WI38 (cell line): Measurements from ENCODE around the gene FAM43B.

Experiments used
- H3K4me3 ChIP-seq: 2 replicates; pipeline ENCODE4 v1.5.1; 2011; ENCODE audit warnings: low read depth, mild to moderate bottlenecking, control low read depth, low read length
- CTCF ChIP-seq: IDR thresholded peaks from 2 replicates; pipeline ENCODE4 v1.5.1; 2012; ENCODE audit warnings: low read depth, mild to moderate bottlenecking, control low read depth, low read length

FAM43B gene

DNA sequence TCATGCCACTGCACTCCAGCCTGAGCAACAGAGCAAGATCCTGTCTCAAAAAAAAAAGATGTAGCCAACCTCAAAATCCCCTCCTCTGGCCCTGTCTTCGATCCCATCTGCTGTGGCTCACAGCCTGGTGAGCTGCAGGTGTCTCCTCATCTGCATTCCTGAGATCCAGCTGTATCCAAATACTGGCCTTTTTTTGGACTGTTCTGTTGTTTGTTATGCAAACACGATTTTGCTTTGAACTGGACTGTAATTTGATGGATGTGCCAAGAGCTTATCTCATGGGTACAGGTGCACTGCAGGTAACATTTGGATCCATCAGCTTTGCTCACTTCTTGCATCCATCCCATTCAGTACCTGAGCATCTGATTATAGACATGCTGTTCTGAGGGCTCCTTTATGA lies 14.1 kb upstream of the FAM43B start:
- TF ChIP-seq CTCF, result no peak
- H3K4me3 ChIP-seq, result no peak overlapping the region

DNA sequence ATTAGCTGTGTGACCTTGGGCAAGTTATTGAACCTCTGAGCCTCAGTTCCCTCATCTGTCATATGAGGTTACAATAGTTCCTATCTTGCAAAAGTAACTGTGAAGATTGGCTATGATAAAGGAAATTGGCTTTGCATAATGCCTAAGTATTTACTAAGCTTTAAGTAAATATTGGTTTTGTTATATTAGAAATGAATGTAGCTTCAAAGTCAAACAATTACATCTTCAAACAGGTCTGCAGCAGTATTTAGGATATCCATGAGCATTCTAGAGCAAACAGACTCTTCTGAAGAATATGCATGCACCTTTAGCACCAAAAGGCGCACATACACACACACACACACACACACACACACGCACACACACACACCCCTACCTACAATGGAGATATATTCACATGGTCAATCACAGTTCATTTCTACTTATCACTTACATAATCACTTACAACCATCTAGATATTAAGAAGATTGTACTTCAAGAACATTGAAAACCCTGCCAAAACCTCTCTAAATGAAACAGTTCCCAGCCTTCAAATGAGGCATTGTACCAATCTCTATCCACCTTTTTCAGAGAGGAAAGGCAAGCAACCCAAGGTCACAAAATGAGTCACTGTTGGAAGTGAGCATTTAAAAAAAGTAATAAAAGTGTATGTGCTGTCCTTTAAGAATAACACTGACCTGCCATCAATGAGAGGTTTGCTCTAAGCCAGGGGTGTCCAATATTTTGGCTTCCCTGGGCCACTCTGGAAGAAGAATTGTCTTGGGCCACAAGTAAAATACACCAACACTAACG lies 13.4 kb upstream of the FAM43B start:
- H3K4me3 ChIP-seq, result no peak overlapping the region
- TF ChIP-seq CTCF, result no peak

DNA sequence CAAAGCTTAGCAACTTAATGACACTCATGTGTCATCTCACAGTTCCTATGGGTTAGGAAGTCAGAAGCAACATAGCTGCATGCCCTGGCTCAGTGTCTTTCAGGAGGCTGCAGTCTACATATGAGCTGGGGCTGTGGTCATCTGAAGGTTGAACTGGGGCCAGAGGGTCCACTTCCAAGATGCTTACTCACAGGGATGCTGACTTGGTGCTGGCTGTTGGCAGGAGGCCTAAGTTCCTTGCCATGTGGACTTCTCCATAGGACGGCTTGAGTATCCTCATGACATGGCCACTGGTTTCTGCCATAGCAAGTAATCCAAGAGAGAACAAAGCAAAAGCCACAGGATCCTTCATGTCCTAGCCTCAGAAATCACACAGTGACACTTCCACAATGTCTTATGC lies 12.1 kb upstream of the FAM43B start:
- TF ChIP-seq CTCF, result no peak
- H3K4me3 ChIP-seq, result no peak overlapping the region

DNA sequence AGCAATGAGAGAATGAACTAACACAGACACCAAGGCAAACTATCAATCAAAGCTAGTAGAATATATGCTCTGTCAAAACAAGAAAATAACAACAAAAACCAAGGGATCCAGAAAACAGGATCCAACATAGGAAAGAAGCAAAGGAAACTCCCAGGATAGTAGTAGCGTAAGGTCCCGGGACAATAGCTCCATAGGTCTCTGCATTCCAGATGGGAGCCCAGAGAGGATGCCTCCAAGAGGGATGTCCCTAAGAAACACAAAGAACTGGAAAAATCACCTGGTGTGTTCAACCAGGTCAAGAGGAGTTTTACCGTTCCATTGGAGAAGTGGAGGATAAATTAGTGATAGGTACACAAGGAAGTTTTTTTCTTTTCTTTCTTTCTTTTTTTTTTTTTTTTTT lies 5.7 kb upstream of the FAM43B start:
- no peak overlapping the region for H3K4me3 ChIP-seq
- no peak for TF ChIP-seq CTCF

GRCh38 chr1:20551161-20551560 lies 1.2 kb upstream of the FAM43B start:
- TF ChIP-seq CTCF, result no peak
- no peak overlapping the region for H3K4me3 ChIP-seq

DNA sequence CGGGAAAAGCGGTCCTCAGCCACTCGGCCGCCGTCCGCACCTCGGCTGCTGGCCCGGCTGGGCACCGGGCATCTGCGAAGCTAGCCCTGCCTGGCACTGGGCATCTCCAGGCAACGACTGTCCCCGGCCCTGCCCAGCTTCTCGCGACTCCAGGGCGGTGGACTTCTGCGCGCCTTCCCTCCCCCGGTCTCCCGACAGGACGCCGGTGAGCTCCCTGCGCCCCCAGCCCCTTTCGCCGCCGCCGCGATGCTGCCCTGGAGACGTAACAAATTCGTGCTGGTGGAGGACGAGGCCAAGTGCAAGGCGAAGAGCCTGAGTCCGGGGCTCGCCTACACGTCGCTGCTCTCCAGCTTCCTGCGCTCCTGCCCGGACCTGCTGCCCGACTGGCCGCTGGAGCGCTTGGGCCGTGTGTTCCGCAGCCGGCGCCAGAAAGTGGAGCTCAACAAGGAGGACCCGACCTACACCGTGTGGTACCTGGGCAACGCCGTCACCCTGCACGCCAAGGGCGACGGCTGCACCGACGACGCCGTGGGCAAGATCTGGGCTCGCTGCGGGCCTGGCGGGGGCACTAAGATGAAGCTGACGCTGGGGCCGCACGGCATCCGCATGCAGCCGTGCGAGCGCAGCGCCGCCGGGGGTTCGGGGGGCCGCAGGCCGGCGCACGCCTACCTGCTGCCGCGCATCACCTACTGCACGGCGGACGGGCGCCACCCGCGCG lies 514 bp downstream of the FAM43B start:
- no peak for TF ChIP-seq CTCF
- H3K4me3 ChIP-seq, result no peak overlapping the region; the same call in 1 of the 2 replicates

GRCh38 chr1:20555025-20555757 lies 2.8 kb downstream of the FAM43B start:
- TF ChIP-seq CTCF, result no peak
- no peak overlapping the region for H3K4me3 ChIP-seq
